ENCODE data around the gene CYREN. TPM values are rescaled to one million over a fixed set of nuclear protein-coding genes. Genes with fewer than 3 reads are reported as not detected.

The CYREN gene
- total and polyA plus RNA-seq, 9 of the 15 experiments (the other 6 are each of a cell fraction or from before 2014, with no cell fraction given): 13.9 to 108 (median 88.8) TPM

- TF ChIP-seq ZBTB33 (CRISPR knock-in tag; IDR thresholded peaks at IDR 0.05) (peak; percentile 88), HMGN3 (IDR thresholded peaks at IDR 0.05; ENCODE audit: borderline replicate concordance, extremely low read depth, insufficient read length, low read depth, low read length) (peak; percentile 39), SMC3 (conservative IDR thresholded peaks at IDR 0.05; ENCODE audit: insufficient read depth, low read depth, low read length) (no peak), FOXA1 (IDR thresholded peaks at IDR 0.05; ENCODE audit: borderline replicate concordance) (no peak), RBFOX2 (IDR thresholded peaks at IDR 0.05; ENCODE audit: low read depth, low read length) (peak; percentile 72)
- TF ChIP-seq, protein P1, sequence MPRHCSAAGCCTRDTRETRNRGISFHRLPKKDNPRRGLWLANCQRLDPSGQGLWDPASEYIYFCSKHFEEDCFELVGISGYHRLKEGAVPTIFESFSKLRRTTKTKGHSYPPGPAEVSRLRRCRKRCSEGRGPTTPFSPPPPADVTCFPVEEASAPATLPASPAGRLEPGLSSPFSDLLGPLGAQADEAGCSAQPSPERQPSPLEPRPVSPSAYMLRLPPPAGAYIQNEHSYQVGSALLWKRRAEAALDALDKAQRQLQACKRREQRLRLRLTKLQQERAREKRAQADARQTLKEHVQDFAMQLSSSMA (CRISPR knock-in tag; IDR thresholded peaks at IDR 0.05): 0 out of 2 replicates have a peak, but pooled peaks have one; percentile 51
Observed at GRCh38 chr7:135164357-135165061, 6.0 kb downstream of the CYREN start (continued).
